ENCODE results near the gene CHRNG. TPM values are rescaled to one million over a fixed set of nuclear protein-coding genes. Genes with fewer than 3 reads are reported as not detected.

Gene CHRNG
- total RNA-seq, 1 donor from 2014 or later = not detected

DNA sequence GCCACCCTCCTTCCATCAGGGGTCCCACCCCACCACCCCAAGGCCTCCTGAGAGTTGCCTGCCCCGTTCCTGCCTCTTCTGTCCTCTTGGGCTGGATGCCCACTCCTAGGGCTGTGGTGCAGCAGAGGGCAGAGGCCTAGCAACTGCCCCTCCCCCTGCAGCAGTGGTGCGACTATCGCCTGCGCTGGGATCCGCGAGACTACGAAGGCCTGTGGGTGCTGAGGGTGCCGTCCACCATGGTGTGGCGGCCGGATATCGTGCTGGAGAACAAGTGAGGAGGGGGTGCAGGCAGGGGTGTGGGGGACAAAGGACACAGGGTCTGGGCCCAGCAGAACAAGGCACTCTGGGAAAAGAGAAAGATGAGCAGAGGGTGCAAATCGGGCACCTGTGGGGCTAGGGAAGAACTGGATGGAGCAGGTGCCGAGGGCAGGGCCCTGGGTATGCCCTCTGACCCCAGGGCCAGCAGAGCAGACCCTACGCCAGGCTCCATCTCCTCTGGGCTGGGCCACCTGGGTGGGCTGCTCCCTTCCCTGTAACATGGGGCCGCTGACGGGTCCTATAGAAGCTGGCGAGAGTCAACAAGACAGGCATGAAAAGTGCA, 1.0 kb downstream of the CHRNG start:
- intact Hi-C loops (cut with micrococcal nuclease) = no loop called here
- H3K4me3 ChIP-seq = no peak overlapping the region
- no peak overlapping the region for H3K27ac ChIP-seq (replicated peaks)
- H3K9me3 ChIP-seq (replicated peaks) = peaks cover 10% of the 10 kb centered on the region
- TF ChIP-seq, protein P1, sequence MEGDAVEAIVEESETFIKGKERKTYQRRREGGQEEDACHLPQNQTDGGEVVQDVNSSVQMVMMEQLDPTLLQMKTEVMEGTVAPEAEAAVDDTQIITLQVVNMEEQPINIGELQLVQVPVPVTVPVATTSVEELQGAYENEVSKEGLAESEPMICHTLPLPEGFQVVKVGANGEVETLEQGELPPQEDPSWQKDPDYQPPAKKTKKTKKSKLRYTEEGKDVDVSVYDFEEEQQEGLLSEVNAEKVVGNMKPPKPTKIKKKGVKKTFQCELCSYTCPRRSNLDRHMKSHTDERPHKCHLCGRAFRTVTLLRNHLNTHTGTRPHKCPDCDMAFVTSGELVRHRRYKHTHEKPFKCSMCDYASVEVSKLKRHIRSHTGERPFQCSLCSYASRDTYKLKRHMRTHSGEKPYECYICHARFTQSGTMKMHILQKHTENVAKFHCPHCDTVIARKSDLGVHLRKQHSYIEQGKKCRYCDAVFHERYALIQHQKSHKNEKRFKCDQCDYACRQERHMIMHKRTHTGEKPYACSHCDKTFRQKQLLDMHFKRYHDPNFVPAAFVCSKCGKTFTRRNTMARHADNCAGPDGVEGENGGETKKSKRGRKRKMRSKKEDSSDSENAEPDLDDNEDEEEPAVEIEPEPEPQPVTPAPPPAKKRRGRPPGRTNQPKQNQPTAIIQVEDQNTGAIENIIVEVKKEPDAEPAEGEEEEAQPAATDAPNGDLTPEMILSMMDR (IDR thresholded peaks at IDR 0.05; ENCODE audit: borderline replicate concordance) = no peak
- H3K27me3 ChIP-seq (ENCODE audit: low read depth) = peaks cover 29% of the 10 kb centered on the region
- peaks cover 7% of the 10 kb centered on the region for H3K4me1 ChIP-seq
- no peaks in the 10 kb centered on the region for H3K36me3 ChIP-seq
- peak; percentile 1 for DNase-seq

DNA sequence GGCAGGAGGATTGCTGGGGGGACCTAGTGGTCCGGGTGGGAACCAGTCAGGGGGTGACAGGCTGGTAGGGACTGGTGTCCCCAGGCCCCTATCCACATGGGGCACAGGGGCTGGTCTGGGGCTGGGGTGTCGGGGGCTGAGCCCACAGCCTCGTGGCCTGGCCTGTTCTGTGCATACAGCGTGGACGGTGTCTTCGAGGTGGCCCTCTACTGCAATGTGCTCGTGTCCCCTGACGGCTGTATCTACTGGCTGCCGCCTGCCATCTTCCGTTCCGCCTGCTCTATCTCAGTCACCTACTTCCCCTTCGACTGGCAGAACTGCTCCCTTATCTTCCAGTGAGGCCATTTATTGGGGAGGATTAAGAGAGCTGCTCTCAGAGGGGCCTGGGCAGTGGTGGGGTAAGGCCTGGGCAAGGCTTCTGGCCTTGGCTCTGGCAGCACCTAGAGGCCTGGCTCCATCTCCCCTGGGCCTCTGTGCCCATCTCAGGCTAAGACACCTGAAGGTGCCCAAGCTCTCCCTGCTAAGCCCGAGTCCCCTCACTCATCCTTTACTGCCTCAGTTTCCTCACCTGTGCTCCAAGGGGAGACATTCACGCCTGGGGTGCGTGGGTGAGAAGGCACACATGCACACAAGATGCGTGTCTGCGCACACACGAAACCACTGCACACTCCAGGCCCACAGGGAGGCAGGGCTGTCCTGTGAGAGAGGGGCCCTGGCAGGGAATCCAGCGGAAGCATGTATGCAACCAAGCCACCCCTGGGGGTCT, 1.9 kb downstream of the CHRNG start:
- intact Hi-C loops (cut with micrococcal nuclease) = no loop called here
- DNase-seq = no peak
- Histone ChIP-seq H3K4me3 (no peak overlapping the region), H3K9me3 (replicated peaks) (peaks cover 2% of the 10 kb centered on the region), H3K36me3 (no peaks in the 10 kb centered on the region), H3K4me1 (peaks cover 13% of the 10 kb centered on the region), H3K27ac (replicated peaks) (no peak overlapping the region), H3K27me3 (ENCODE audit: low read depth) (peaks cover 25% of the 10 kb centered on the region)
- TF ChIP-seq, protein P1 (IDR thresholded peaks at IDR 0.05; ENCODE audit: borderline replicate concordance) = no peak

DNA sequence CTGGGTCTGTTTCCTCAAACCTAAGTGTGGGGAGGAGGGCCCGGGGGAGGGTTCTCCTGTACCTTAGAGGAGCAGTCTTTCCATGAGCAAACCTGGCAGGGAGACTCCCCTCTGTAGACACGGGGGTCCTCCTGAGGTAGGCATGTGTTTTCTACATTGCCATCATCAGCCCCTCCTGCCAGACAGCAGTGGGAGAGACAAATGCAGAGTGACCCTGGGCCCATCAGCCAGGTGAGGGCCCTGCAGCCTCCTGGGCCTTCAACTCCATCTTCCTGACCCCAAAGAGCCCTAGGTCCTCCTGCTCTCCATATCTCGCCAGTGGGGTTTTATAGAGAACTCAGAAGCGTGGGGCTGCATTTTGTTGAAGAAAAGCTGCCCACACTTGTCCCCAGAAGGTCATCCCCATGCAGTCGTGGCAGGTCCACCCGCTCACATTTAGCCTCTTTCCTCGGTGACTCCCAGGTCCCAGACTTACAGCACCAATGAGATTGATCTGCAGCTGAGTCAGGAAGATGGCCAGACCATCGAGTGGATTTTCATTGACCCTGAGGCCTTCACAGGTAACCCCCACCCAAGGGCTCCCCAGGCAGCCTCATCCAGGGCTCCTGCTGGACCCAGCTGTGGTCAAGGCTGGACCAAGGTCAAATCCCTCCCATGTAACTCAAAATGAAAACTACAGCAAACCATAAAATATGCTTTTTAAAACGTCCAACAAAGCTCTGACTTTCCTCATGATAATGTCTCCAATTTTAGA, 2.6 kb downstream of the CHRNG start:
- H3K27me3 ChIP-seq (ENCODE audit: low read depth) = peaks cover 17% of the 10 kb centered on the region
- DNase-seq = no peak
- intact Hi-C loops (cut with micrococcal nuclease) = no loop called here
- H3K4me3 ChIP-seq = no peak overlapping the region
- H3K4me1 ChIP-seq = peaks cover 12% of the 10 kb centered on the region
- H3K9me3 ChIP-seq (replicated peaks) = no peaks in the 10 kb centered on the region
- TF ChIP-seq, protein P1 (IDR thresholded peaks at IDR 0.05; ENCODE audit: borderline replicate concordance) = no peak
- no peaks in the 10 kb centered on the region for H3K36me3 ChIP-seq
- H3K27ac ChIP-seq (replicated peaks) = no peak overlapping the region

DNA sequence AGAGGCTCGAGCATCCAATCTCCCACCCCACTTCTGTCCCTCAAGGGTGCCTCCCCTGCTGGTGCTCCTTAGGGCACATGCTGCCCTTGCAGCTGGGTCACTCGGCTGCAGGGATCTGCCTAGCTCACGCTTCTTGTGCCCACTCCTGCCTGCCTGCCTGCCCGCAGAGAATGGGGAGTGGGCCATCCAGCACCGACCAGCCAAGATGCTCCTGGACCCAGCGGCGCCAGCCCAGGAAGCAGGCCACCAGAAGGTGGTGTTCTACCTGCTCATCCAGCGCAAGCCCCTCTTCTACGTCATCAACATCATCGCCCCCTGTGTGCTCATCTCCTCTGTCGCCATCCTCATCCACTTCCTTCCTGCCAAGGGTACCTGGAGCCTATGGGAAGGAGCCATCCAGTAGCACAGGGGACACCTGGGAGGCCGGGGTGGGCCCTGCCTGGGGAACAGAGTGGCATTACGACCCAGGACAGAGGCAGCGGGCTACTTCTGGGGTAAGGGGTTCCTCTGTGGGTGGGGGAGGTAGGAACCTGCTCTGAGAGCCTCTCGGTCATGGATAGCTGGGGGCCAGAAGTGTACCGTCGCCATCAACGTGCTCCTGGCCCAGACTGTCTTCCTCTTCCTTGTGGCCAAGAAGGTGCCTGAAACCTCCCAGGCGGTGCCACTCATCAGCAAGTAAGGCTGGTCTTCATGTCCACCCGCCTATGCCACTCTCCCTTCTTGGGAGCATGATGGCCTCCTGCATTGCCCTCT, 3.4 kb downstream of the CHRNG start:
- Histone ChIP-seq H3K4me1 (peaks cover 9% of the 10 kb centered on the region), H3K27ac (replicated peaks) (no peak overlapping the region), H3K9me3 (replicated peaks) (no peaks in the 10 kb centered on the region), H3K4me3 (no peak overlapping the region), H3K27me3 (ENCODE audit: low read depth) (peaks cover 17% of the 10 kb centered on the region), H3K36me3 (no peaks in the 10 kb centered on the region)
- TF ChIP-seq, protein P1 (IDR thresholded peaks at IDR 0.05; ENCODE audit: borderline replicate concordance) = no peak
- DNase-seq = no peak
- intact Hi-C loops (cut with micrococcal nuclease) = no loop called here

DNA sequence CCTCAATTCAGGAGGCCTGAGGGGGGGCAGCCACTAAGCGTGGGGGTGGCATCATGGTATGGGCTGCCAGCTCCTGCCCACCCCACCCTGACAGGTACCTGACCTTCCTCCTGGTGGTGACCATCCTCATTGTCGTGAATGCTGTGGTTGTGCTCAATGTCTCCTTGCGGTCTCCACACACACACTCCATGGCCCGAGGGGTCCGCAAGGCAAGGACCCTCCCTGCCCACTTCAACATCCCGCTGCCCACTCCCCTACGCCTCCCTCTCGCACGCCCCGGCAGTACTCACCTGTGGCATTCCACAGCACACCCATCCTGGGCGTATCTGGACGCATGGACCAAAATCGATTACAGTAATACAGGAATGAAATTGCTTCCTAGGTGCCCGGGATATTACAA, 4.0 kb downstream of the CHRNG start:
- peaks cover under 1% of the 10 kb centered on the region for H3K36me3 ChIP-seq
- no peak overlapping the region for H3K4me3 ChIP-seq
- H3K4me1 ChIP-seq = peaks cover 9% of the 10 kb centered on the region
- H3K9me3 ChIP-seq (replicated peaks) = peaks cover 4% of the 10 kb centered on the region
- TF ChIP-seq, protein P1 (IDR thresholded peaks at IDR 0.05; ENCODE audit: borderline replicate concordance) = no peak
- DNase-seq = no peak
- H3K27ac ChIP-seq (replicated peaks) = no peak overlapping the region
- intact Hi-C loops (cut with micrococcal nuclease) = no loop called here
- peaks cover 17% of the 10 kb centered on the region for H3K27me3 ChIP-seq (ENCODE audit: low read depth)
